HG02763 (cell line): ENCODE results near the gene ZNF837.
"Not testable (repeated sequence)": the region's sequence is repeated elsewhere in the genome, so short reads cannot be mapped to it uniquely, and the experiment has no call there.

Experiments
- ATAC-seq: cut with Tn5 transposase; IDR thresholded peaks from one replicate; pipeline ENCODE4 v1.9.1; 2021; ENCODE audit warnings: mild to moderate bottlenecking, moderate library complexity; ENCODE audit not compliant: unreplicated experiment

ZNF837 gene

GRCh38 chr19:58380662-58381459 lies at the start of gene ZNF837:
TSS of gene ZNF837 (minus strand) at chr19:58381030. CDS start at chr19:58369332, 11,698 bp downstream.
- ATAC-seq, result peak; percentile 79

GRCh38 chr19:58429745-58430144 lies 48.9 kb upstream of the ZNF837 start:
- no peak for ATAC-seq

GRCh38 chr19:58428617-58429016 lies 47.8 kb upstream of the ZNF837 start:
- no peak for ATAC-seq

GRCh38 chr19:58417071-58417470 lies 36.2 kb upstream of the ZNF837 start:
- no peak for ATAC-seq

GRCh38 chr19:58416604-58417003 lies 35.8 kb upstream of the ZNF837 start:
- ATAC-seq, result no peak

- ATAC-seq, result peak; percentile 10
Observed at GRCh38 chr19:58409010-58409790, 28.4 kb upstream of the ZNF837 start.

- ATAC-seq, result peak; percentile 94
Observed at GRCh38 chr19:58408152-58409009, 27.6 kb upstream of the ZNF837 start, which contains the start of gene ZNF584. TSS of gene ZNF584 (plus strand) at chr19:58408649. CDS start at chr19:58409148, 499 bp downstream.

- ATAC-seq, result no peak
Observed at GRCh38 chr19:58407658-58408151, 26.9 kb upstream of the ZNF837 start.

GRCh38 chr19:58406818-58407657 lies 26.2 kb upstream of the ZNF837 start:
- ATAC-seq, result no peak

GRCh38 chr19:58403920-58404478 lies 23.2 kb upstream of the ZNF837 start:
- not testable (repeated sequence) for ATAC-seq

GRCh38 chr19:58401840-58402421 lies 21.1 kb upstream of the ZNF837 start:
- no peak for ATAC-seq

- peak; percentile 99 for ATAC-seq
Observed at GRCh38 chr19:58400916-58401839, 20.3 kb upstream of the ZNF837 start.

- no peak for ATAC-seq
Observed at GRCh38 chr19:58400316-58400915, 19.6 kb upstream of the ZNF837 start.

- ATAC-seq, result no peak
Observed at GRCh38 chr19:58399903-58400302, 19.1 kb upstream of the ZNF837 start.

- ATAC-seq, result no peak
Observed at GRCh38 chr19:58398545-58398944, 17.7 kb upstream of the ZNF837 start.

- no peak for ATAC-seq
Observed at GRCh38 chr19:58398087-58398486, 17.3 kb upstream of the ZNF837 start.

- no peak for ATAC-seq
Observed at GRCh38 chr19:58397533-58398037, 16.8 kb upstream of the ZNF837 start.
